Heart left ventricle (tissue), 16 donors: ENCODE results near the gene PEX7. TPM values are rescaled to one million over a fixed set of nuclear protein-coding genes. Genes with fewer than 3 reads are reported as not detected.

Source experiments
- ATAC-seq, 4 donors: fragments of 200-7000 bp; cut with Tn5 transposase; one replicate each; pipeline ENCODE4 v1.9.1; 2020 to 2022; ENCODE audit warnings: moderate library complexity in 4 of 4, mild to moderate bottlenecking in 3 of 4, moderate number of reproducible peaks in 1 of 4
- DNase-seq, 5 donors: peaks; one replicate each; pipeline ENCODE4 v3.0.0-alpha.2; 2020
- H3K27ac ChIP-seq, 12 donors: fragments of 200-600 bp; sonication (generic) in 4 of 12; one replicate each; pipeline versions ENCODE4 v1.5.0 to v1.8.0; 2016 to 2022; ENCODE audit warnings: mild to moderate bottlenecking in 2 of 12
- H3K27me3 ChIP-seq, 9 donors: fragments of 200-600 bp; sonication (generic) in 2 of 9; one replicate each; pipeline versions ENCODE4 v1.5.1 to v1.8.0; 2016 to 2022; ENCODE audit warnings: mild to moderate bottlenecking in 3 of 9
- H3K36me3 ChIP-seq, 9 donors: fragments of 200-600 bp; sonication (generic) in 2 of 9; one replicate each; pipeline versions ENCODE4 v1.5.0 to v1.8.0; 2018 to 2022; ENCODE audit warnings: mild to moderate bottlenecking in 2 of 9
- H3K4me1 ChIP-seq, 12 donors: fragments of 200-600 bp; sonication (generic) in 4 of 12; one replicate each; pipeline versions ENCODE4 v1.5.0 to v1.8.0; 2016 to 2022; ENCODE audit warnings: mild to moderate bottlenecking in 3 of 12
- H3K4me3 ChIP-seq, 12 donors: fragments of 200-600 bp; sonication (generic) in 4 of 12; one replicate each; pipeline versions ENCODE4 v1.5.0 to v1.8.0; 2017 to 2022; ENCODE audit warnings: mild to moderate bottlenecking in 9 of 12, moderate library complexity in 4 of 12
- H3K9me3 ChIP-seq, 12 donors: fragments of 200-600 bp; sonication (generic) in 4 of 12; one replicate each; pipeline versions ENCODE4 v1.5.0 to v1.8.0; 2016 to 2022; ENCODE audit warnings: mild to moderate bottlenecking in 1 of 12
- CTCF ChIP-seq, 12 donors: fragments of 200-600 bp; sonication (generic) in 4 of 12; IDR thresholded peaks; one replicate each; pipeline versions ENCODE4 v1.5.0 to v1.8.0; 2018 to 2022; ENCODE audit warnings: antibody characterized with exemption in 12 of 12, mild to moderate bottlenecking in 5 of 12
- POLR2A ChIP-seq, 2 donors: fragments of 450-650 bp; IDR thresholded peaks; one replicate each; pipeline ENCODE4 v1.6.1; 2017; ENCODE audit warnings: antibody characterized with exemption in 2 of 2, mild to moderate bottlenecking in 2 of 2, moderate library complexity in 2 of 2
- WGBS, 4 donors: extraction: QIAGEN DNeasy Blood & Tissue Kit in 2 of 4; methylation state at CpG; one replicate each; pipeline versions ENCODE4 v1.1.5 to v1.1.7; 2013 to 2018; 5-methylcytosine and 5-hydroxymethylcytosine counted together
- intact Hi-C, 10 donors: fragments of 100-400 bp; cut with DNase I; formaldehyde crosslinking; loops; one replicate each; pipeline versions ENCODE4 v1.11.1 to v1.14.2; 2022
- polyA plus RNA-seq, 2 donors: library from polyadenylated mRNA; stranded (reverse); fragments of 200-250 nt; gene quantifications; one replicate each; pipeline ENCODE4 v1.2.3, GENCODE V29; 2013
- total RNA-seq, 9 donors: library from RNA; depleted of rRNA in 2 of 9; stranded (reverse); fragments of >200 nt in 2 of 9; fragmentation: NEBNext Ultra II Directional in 3 of 9; extraction: Animal tissue kit (Norgen Biotek cat#: 25700) in 3 of 9; gene quantifications; one replicate each; pipeline versions ENCODE4 v1.1.0 to v1.2.4, GENCODE V29; 2016 to 2023
- donor health status: ischemic (EF 13 %, LVEDD 7.1; RV severe dilation, severe dysfunction).
- donor health status: healthy with polysubstance abuse.
- donor health status: DM: no; HTN: yes; CAD: no.
- donor health status: DM: no; HTN: no; CAD: no.
- donor health status: ischemic (EF 25% LVEDD 6.9; RV normal size, moderate dysfunction).
- donor health status: ischemic (EF 25% LVEDD 5.7; RV mildly dilated, moderate dysfunction).
- donor health status: healthy.
- donor health status: DM: yes; HTN: yes; CAD: no.
- donor health status: ischemic (EF 35%, LVEDD 5.7; RV mildly dilated, moderate dysfunction).
- donor health status: nonischemic (EF 11% LVEDD 7.7; RV severe dilation, severe dysfunction).
- donor health status: DM: yes; HTN: yes; CAD: no.
- donor health status: PGD.
- donor health status: ischemic (EF 29% LVEDD 5.4; RV normal size, mild dysfunction).
- donor health status: nonischemic (EF 23%, LVEDD 6.1; RV moderate dilation, normal function).

The PEX7 gene
- total and polyA plus RNA-seq, 11 donors: 4.7 to 22.1 (median 15.5) TPM

GRCh38 chr6:136798044-136798443 is 24.3 kb upstream of the PEX7 start:
- H3K4me1 ChIP-seq: peaks cover 0 to 7% (median 5%) of the 10 kb centered on the region in 12 donors
- H3K4me3 ChIP-seq: no peak overlapping the region
- H3K36me3 ChIP-seq: no peaks in the 10 kb centered on the region
- DNase-seq: no peak
- H3K27me3 ChIP-seq: peaks cover 0 to 4% (median 0%) of the 10 kb centered on the region in 9 donors
- intact Hi-C loops: loop anchor here in 1 of 10 donors (10.0 kb wide), 1 partner anchor 193 kb away; no protein-coding TSS in a partner anchor
- peaks cover 0 to 8% (median 0%) of the 10 kb centered on the region in 12 donors for H3K9me3 ChIP-seq
- ATAC-seq: no peak
- TF ChIP-seq POLR2A (IDR thresholded peaks at IDR 0.05): no peak
- no peak overlapping the region for H3K27ac ChIP-seq
- whole genome bisulfite sequencing, 4 donors: 93 to 97% (median 96%) methylated on average over 1 of the region's 1 CpG

- 95 to 97% (median 96%) methylated on average over 2 of the region's 2 CpGs for WGBS, 4 donors
- H3K27me3 ChIP-seq: peaks cover 0 to 4% (median 0%) of the 10 kb centered on the region in 9 donors
- H3K4me1 ChIP-seq: no peaks in the 10 kb centered on the region
- H3K4me3 ChIP-seq: no peak overlapping the region
- intact Hi-C loops: no loop called here
- peaks cover 0 to 8% (median 0%) of the 10 kb centered on the region in 12 donors for H3K9me3 ChIP-seq
- TF ChIP-seq CTCF (IDR thresholded peaks at IDR 0.05) (no peak), POLR2A (IDR thresholded peaks at IDR 0.05) (no peak)
- ATAC-seq (no peak), DNase-seq (no peak)
- no peaks in the 10 kb centered on the region for H3K36me3 ChIP-seq
- H3K27ac ChIP-seq: no peak overlapping the region
Observed at GRCh38 chr6:136801581-136801980, 20.8 kb upstream of the PEX7 start.

GRCh38 chr6:136803608-136804007 is 18.8 kb upstream of the PEX7 start:
- Histone ChIP-seq H3K4me3 (no peak overlapping the region), H3K9me3 (no peaks in the 10 kb centered on the region), H3K4me1 (no peaks in the 10 kb centered on the region), H3K36me3 (no peaks in the 10 kb centered on the region), H3K27me3 (peaks cover 0 to 4% (median 0%) of the 10 kb centered on the region in 9 donors), H3K27ac (no peak overlapping the region)
- intact Hi-C loops: no loop called here
- TF ChIP-seq POLR2A (IDR thresholded peaks at IDR 0.05): no peak
- ATAC-seq (no peak), DNase-seq (no peak)
- 80 to 90% (median 82%) methylated on average over 1 of the region's 1 CpG for WGBS, 4 donors

- H3K9me3 ChIP-seq: no peaks in the 10 kb centered on the region
- peaks cover 0 to 4% (median 0%) of the 10 kb centered on the region in 12 donors for H3K4me1 ChIP-seq
- 88 to 92% (median 90%) methylated on average over 7 of the region's 7 CpGs for WGBS, 4 donors
- DNase-seq (no peak), ATAC-seq (no peak)
- peaks cover 0 to under 1% (median 0%) of the 10 kb centered on the region in 9 donors for H3K27me3 ChIP-seq
- H3K27ac ChIP-seq: no peak overlapping the region
- intact Hi-C loops: no loop called here
- no peak overlapping the region for H3K4me3 ChIP-seq
- H3K36me3 ChIP-seq: no peaks in the 10 kb centered on the region
- TF ChIP-seq POLR2A (IDR thresholded peaks at IDR 0.05) (no peak), CTCF (IDR thresholded peaks at IDR 0.05) (no peak)
Observed at GRCh38 chr6:136809091-136809860, 13.1 kb upstream of the PEX7 start.

GRCh38 chr6:136811272-136811671 is 11.1 kb upstream of the PEX7 start:
- Histone ChIP-seq H3K4me1 (peaks cover 0 to 4% (median 0%) of the 10 kb centered on the region in 12 donors), H3K9me3 (peaks cover 0 to 3% (median 0%) of the 10 kb centered on the region in 12 donors), H3K4me3 (no peak overlapping the region), H3K27me3 (peaks cover 0 to 3% (median 0%) of the 10 kb centered on the region in 9 donors), H3K36me3 (no peaks in the 10 kb centered on the region), H3K27ac (no peak overlapping the region)
- TF ChIP-seq CTCF (IDR thresholded peaks at IDR 0.05) (no peak), POLR2A (IDR thresholded peaks at IDR 0.05) (no peak)
- DNase-seq (no peak), ATAC-seq (no peak)
- intact Hi-C loops: no loop called here
